Cardiac fibroblast (primary cell): ENCODE results near the gene PPP1R16B.

Experiments
- DNase-seq, 2 donors: peaks; one replicate each; pipeline versions ENCODE4 v3.0.0 to v3.0.0-alpha.2; 2010; ENCODE audit warnings: low read depth in 2 of 2
- H3K4me3 ChIP-seq, 2 donors: replicated peaks in 1 of 2; 1 replicate in 1 of 2; 2 replicates in 1 of 2; pipeline ENCODE4 v1.5.1; 2011; ENCODE audit warnings: low read depth in 2 of 2, low read length in 2 of 2, mild to moderate bottlenecking in 2 of 2, moderate library complexity in 1 of 2
- CTCF ChIP-seq: IDR thresholded peaks from one replicate; pipeline ENCODE4 v1.5.1; 2011; ENCODE audit warnings: low read depth, mild to moderate bottlenecking, low read length, inconsistent platforms

The PPP1R16B gene

GRCh38 chr20:38864662-38865061, 59.2 kb downstream of the PPP1R16B start:
- DNase-seq: no peak
- H3K4me3 ChIP-seq: no peak overlapping the region
- no peak for TF ChIP-seq CTCF

GRCh38 chr20:38866265-38867061, 61.0 kb downstream of the PPP1R16B start:
- H3K4me3 ChIP-seq: no peak overlapping the region
- TF ChIP-seq CTCF: no peak
- DNase-seq: no peak

- DNase-seq: no peak
- TF ChIP-seq CTCF: no peak
- H3K4me3 ChIP-seq: no peak overlapping the region
Observed at GRCh38 chr20:38867062-38867359, 61.5 kb downstream of the PPP1R16B start.

- DNase-seq: peak in 1 of 2 donors; percentile 35
Observed at GRCh38 chr20:38870733-38871559, 65.4 kb downstream of the PPP1R16B start.

GRCh38 chr20:38871560-38871953, 66.1 kb downstream of the PPP1R16B start:
- H3K4me3 ChIP-seq: no peak overlapping the region
- DNase-seq: no peak
- TF ChIP-seq CTCF: no peak

More at GRCh38 chr20:38870733-38871559, 65.4 kb downstream of the PPP1R16B start:
- no peak for TF ChIP-seq CTCF
- H3K4me3 ChIP-seq: no peak overlapping the region

- H3K4me3 ChIP-seq: no peak overlapping the region
- no peak for TF ChIP-seq CTCF
- no peak for DNase-seq
Observed at GRCh38 chr20:38872036-38872435, 66.5 kb downstream of the PPP1R16B start.
